ENCODE measurements around the gene REST. TPM values are rescaled to one million over a fixed set of nuclear protein-coding genes. Genes with fewer than 3 reads are reported as not detected.

The REST gene
- total and polyA plus RNA-seq, 9 of the 15 experiments (the other 6 are each of a cell fraction or from before 2014, with no cell fraction given), result 2.9 to 24.0 (median 19.2) TPM

DNA sequence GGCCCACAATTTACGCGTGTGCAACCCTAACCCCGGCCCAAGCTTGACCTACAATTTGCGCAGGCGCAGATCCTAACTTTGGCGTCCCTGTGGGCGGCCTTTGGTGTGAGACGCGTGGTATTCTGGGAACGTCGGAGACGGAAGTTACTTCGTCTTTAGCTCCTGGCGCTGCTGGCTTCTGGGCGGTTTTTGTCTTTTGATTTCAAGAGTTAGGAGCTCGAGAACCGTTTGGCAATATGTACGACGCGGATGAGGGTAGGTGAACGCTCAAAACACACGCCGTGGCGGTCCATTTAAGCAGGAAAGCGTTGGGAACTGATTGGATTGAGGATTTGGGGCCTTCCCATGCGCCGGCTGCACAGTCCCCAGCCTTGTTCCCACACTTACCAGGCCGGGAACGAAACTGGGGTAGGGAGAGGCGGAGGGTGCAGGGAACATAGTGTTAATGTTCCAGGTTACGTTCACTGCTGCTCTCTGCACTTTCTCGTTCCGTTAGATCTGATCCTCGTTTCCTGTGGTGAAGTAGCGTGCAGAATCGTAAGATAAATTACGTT, 71.1 kb downstream of the REST start, which contains the start of gene POLR2B (continued):
- TF ChIP-seq, protein P1, sequence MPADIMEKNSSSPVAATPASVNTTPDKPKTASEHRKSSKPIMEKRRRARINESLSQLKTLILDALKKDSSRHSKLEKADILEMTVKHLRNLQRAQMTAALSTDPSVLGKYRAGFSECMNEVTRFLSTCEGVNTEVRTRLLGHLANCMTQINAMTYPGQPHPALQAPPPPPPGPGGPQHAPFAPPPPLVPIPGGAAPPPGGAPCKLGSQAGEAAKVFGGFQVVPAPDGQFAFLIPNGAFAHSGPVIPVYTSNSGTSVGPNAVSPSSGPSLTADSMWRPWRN (IDR thresholded peaks at IDR 0.05; ENCODE audit: low read depth), result no peak
- TF ChIP-seq, protein P2, sequence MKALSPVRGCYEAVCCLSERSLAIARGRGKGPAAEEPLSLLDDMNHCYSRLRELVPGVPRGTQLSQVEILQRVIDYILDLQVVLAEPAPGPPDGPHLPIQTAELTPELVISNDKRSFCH (CRISPR knock-in tag; IDR thresholded peaks at IDR 0.05), result no peak
- TF ChIP-seq, protein P2 (tag; IDR thresholded peaks at IDR 0.05), result no peak
- TF ChIP-seq TEAD4 (IDR thresholded peaks at IDR 0.05; ENCODE audit: low read length) (no peak; the same call in 1 of the 2 replicates), TEAD4 (CRISPR knock-in tag; IDR thresholded peaks at IDR 0.05; ENCODE audit: borderline replicate concordance) (no peak), ZNF584 (CRISPR knock-in tag; IDR thresholded peaks at IDR 0.05; ENCODE audit: low read depth) (no peak), SMARCB1 (IDR thresholded peaks at IDR 0.05; ENCODE audit: insufficient read length, low read depth) (no peak), ZNF695 (CRISPR knock-in tag; IDR thresholded peaks at IDR 0.05) (no peak), CHCHD3 (CRISPR knock-in tag; IDR thresholded peaks at IDR 0.05) (no peak), POU5F1 (IDR thresholded peaks at IDR 0.05; ENCODE audit: borderline replicate concordance, low read depth, low read length, partially characterized antibody) (no peak), SRF (CRISPR knock-in tag; IDR thresholded peaks at IDR 0.05) (peak in 1 of 2 experiments; percentile 36; a peak in 1 of 4 replicates), ZNF3 (CRISPR knock-in tag; IDR thresholded peaks at IDR 0.05) (no peak), POLR2AphosphoS5 (IDR thresholded peaks at IDR 0.05; ENCODE audit: control insufficient read depth, insufficient read depth, low read depth, low read length) (peak; percentile 91), TCFL5 (CRISPR knock-in tag; conservative IDR thresholded peaks at IDR 0.05) (no peak), POLR3A (IDR thresholded peaks at IDR 0.05; ENCODE audit: borderline replicate concordance, extremely low read depth, insufficient read depth, insufficient read length) (no peak), HNRNPUL1 (IDR thresholded peaks at IDR 0.05; ENCODE audit: low read length) (no peak)
- TF ChIP-seq, protein P3, sequence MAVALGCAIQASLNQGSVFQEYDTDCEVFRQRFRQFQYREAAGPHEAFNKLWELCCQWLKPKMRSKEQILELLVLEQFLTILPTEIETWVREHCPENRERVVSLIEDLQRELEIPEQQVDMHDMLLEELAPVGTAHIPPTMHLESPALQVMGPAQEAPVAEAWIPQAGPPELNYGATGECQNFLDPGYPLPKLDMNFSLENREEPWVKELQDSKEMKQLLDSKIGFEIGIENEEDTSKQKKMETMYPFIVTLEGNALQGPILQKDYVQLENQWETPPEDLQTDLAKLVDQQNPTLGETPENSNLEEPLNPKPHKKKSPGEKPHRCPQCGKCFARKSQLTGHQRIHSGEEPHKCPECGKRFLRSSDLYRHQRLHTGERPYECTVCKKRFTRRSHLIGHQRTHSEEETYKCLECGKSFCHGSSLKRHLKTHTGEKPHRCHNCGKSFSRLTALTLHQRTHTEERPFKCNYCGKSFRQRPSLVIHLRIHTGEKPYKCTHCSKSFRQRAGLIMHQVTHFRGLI (CRISPR knock-in tag; IDR thresholded peaks at IDR 0.05), result no peak
- TF ChIP-seq, protein P4, sequence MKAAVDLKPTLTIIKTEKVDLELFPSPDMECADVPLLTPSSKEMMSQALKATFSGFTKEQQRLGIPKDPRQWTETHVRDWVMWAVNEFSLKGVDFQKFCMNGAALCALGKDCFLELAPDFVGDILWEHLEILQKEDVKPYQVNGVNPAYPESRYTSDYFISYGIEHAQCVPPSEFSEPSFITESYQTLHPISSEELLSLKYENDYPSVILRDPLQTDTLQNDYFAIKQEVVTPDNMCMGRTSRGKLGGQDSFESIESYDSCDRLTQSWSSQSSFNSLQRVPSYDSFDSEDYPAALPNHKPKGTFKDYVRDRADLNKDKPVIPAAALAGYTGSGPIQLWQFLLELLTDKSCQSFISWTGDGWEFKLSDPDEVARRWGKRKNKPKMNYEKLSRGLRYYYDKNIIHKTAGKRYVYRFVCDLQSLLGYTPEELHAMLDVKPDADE (conservative IDR thresholded peaks at IDR 0.05; ENCODE audit: control insufficient read depth, low read depth, low read length), result peak; percentile 63; the same call in 1 of the 2 replicates
- TF ChIP-seq, protein P5, sequence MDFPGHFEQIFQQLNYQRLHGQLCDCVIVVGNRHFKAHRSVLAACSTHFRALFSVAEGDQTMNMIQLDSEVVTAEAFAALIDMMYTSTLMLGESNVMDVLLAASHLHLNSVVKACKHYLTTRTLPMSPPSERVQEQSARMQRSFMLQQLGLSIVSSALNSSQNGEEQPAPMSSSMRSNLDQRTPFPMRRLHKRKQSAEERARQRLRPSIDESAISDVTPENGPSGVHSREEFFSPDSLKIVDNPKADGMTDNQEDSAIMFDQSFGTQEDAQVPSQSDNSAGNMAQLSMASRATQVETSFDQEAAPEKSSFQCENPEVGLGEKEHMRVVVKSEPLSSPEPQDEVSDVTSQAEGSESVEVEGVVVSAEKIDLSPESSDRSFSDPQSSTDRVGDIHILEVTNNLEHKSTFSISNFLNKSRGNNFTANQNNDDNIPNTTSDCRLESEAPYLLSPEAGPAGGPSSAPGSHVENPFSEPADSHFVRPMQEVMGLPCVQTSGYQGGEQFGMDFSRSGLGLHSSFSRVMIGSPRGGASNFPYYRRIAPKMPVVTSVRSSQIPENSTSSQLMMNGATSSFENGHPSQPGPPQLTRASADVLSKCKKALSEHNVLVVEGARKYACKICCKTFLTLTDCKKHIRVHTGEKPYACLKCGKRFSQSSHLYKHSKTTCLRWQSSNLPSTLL (IDR thresholded peaks at IDR 0.05), result no peak
- TF ChIP-seq, protein P6, sequence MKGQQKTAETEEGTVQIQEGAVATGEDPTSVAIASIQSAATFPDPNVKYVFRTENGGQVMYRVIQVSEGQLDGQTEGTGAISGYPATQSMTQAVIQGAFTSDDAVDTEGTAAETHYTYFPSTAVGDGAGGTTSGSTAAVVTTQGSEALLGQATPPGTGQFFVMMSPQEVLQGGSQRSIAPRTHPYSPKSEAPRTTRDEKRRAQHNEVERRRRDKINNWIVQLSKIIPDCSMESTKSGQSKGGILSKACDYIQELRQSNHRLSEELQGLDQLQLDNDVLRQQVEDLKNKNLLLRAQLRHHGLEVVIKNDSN (CRISPR knock-in tag; IDR thresholded peaks at IDR 0.05), result peak; percentile 45

All from K562 (cell line).